ENCODE data around the gene EP400. TPM values are rescaled to one million over a fixed set of nuclear protein-coding genes. Genes with fewer than 3 reads are reported as not detected.

Gene EP400
- total and polyA plus RNA-seq, 2 of the 13 experiments (the other 11 are each of a cell fraction or from before 2014, with no cell fraction given), result 4.9 to 5.0 TPM

GRCh38 chr12:131940141-131940547 lies 9.6 kb upstream of the EP400 start:
- Histone ChIP-seq H4K20me1 (ENCODE audit: insufficient read depth, low read length) (no peaks in the 10 kb centered on the region), H3K27me3 (ENCODE audit: control insufficient read depth in 1 of 2, insufficient read depth in 2 of 2, low read length in 2 of 2) (no peaks in the 10 kb centered on the region), H3K79me2 (ENCODE audit: insufficient read depth, low read length) (no peaks in the 10 kb centered on the region), H3K4me3 (replicated peaks in 1 of 3; ENCODE audit: insufficient read depth in 1 of 3, low read depth in 2 of 3, low read length in 3 of 3) (no peak overlapping the region), H3K36me3 (replicated peaks in 1 of 2; ENCODE audit: control insufficient read depth in 1 of 2, insufficient read depth in 2 of 2, low read length in 2 of 2) (peaks cover 9 to 49% of the 10 kb centered on the region in 2 experiments), H3K4me2 (ENCODE audit: low read depth, low read length) (no peak overlapping the region), H2AFZ (ENCODE audit: low read length) (no peak overlapping the region), H3K9ac (ENCODE audit: insufficient read depth, low read depth, low read length) (no peak overlapping the region), H3K9me3 (ENCODE audit: low read length) (no peaks in the 10 kb centered on the region), H3K4me1 (ENCODE audit: insufficient read depth, low read length) (no peaks in the 10 kb centered on the region), H3K27ac (ENCODE audit: extremely low read length, insufficient read depth, low read length) (no peak overlapping the region)
- CTCF ChIA-PET (ENCODE audit: low intra/inter-chr PET ratio, low total read pairs), result no interaction called here
- POLR2A ChIA-PET, result interaction anchor here (1.3 kb wide), 1 partner anchor 10 kb away, joined by 3 read pairs; the partner anchor contains the start of gene EP400
- DNase-seq (ENCODE audit: low spot score), result no peak
- no peak for TF ChIP-seq ZNF580 (CRISPR knock-in tag; IDR thresholded peaks at IDR 0.05; ENCODE audit: borderline replicate concordance, low read depth)
- TF ChIP-seq ZNF367 (CRISPR knock-in tag; IDR thresholded peaks at IDR 0.05; ENCODE audit: borderline replicate concordance), result no peak
- no peak for TF ChIP-seq U2AF1 (optimal IDR thresholded peaks at IDR 0.05; ENCODE audit: low read depth, low read length)
- no peak for TF ChIP-seq FOSL2 (CRISPR knock-in tag; IDR thresholded peaks at IDR 0.05)
- TF ChIP-seq ASH2L (IDR thresholded peaks at IDR 0.05; ENCODE audit: insufficient read length, low read depth, low read length), result no peak
- TF ChIP-seq CENPX (CRISPR knock-in tag; IDR thresholded peaks at IDR 0.05), result no peak
- TF ChIP-seq ZNF431 (CRISPR knock-in tag; IDR thresholded peaks at IDR 0.05; ENCODE audit: borderline replicate concordance, low read depth), result no peak
- ATAC-seq, result no peak
- BruUV-seq (replicated peaks), result no TSS peak
- in situ Hi-C loops (cut with HindIII; ENCODE audit: extremely low pct_ligation_motif_present, low pct_unique_long_range_greater_than_20kb), result no loop called here
- FAIRE-seq, result no peak
- intact Hi-C loops (cut with micrococcal nuclease; ENCODE audit: unreplicated experiment), result no loop called here
- 94% methylated on average over 8 of the region's 8 CpGs for WGBS (ENCODE audit: low lambda C conversion rate)
